Osteocyte (in vitro differentiated cells): ENCODE data around the gene LRRC10B. TPM values are rescaled to one million over a fixed set of nuclear protein-coding genes. Genes with fewer than 3 reads are reported as not detected.

ENCODE experiments used
- DNase-seq: peaks from one replicate; pipeline ENCODE4 v3.0.0; 2021; ENCODE audit warnings: mixed read lengths; ENCODE audit not compliant: unreplicated experiment; ENCODE audit errors: extremely low spot score
- H3K27ac Mint-ChIP-seq: one replicate; pipeline ENCODE4 v1.8.0; 2021; ENCODE audit warnings: mild to moderate bottlenecking, mixed read lengths; ENCODE audit not compliant: unreplicated experiment
- H3K27me3 Mint-ChIP-seq: one replicate; pipeline ENCODE4 v1.8.0; 2021; ENCODE audit warnings: mixed read lengths; ENCODE audit not compliant: unreplicated experiment
- H3K36me3 Mint-ChIP-seq: one replicate; pipeline ENCODE4 v1.8.0; 2021; ENCODE audit warnings: mixed read lengths; ENCODE audit not compliant: unreplicated experiment
- H3K4me1 Mint-ChIP-seq: one replicate; pipeline ENCODE4 v1.8.0; 2021; ENCODE audit warnings: mixed read lengths; ENCODE audit not compliant: unreplicated experiment
- H3K4me3 Mint-ChIP-seq: one replicate; pipeline ENCODE4 v1.8.0; 2021; ENCODE audit warnings: mild to moderate bottlenecking, moderate library complexity, mixed read lengths; ENCODE audit not compliant: unreplicated experiment
- H3K9me3 Mint-ChIP-seq: one replicate; pipeline ENCODE4 v1.8.0; 2021; ENCODE audit warnings: mixed read lengths; ENCODE audit not compliant: unreplicated experiment
- CTCF ChIP-seq: fragments of 200-600 bp; sonication (generic); IDR thresholded peaks from 2 replicates; pipeline ENCODE4 v1.5.0; 2021; ENCODE audit warnings: antibody characterized with exemption, mild to moderate bottlenecking, moderate library complexity
- total RNA-seq: library from RNA; stranded (reverse); gene quantifications from 2 replicates; pipeline ENCODE4 v1.2.1, GENCODE V29; 2021

The LRRC10B gene
- total RNA-seq, 1 donor from 2014 or later = not detected

- DNase-seq = no peak
- Mint-ChIP-seq H3K9me3 (no peaks in the 10 kb centered on the region), H3K4me1 (no peaks in the 10 kb centered on the region), H3K27ac (no peak overlapping the region), H3K36me3 (no peaks in the 10 kb centered on the region), H3K27me3 (peaks cover 53% of the 10 kb centered on the region), H3K4me3 (no peak overlapping the region)
- TF ChIP-seq CTCF = no peak
These were observed 6.0 kb upstream of the LRRC10B start for GRCh38 chr11:61502522-61502921.

- DNase-seq = no peak
- Mint-ChIP-seq H3K4me1 (peaks cover 3% of the 10 kb centered on the region), H3K4me3 (no peak overlapping the region), H3K27ac (no peak overlapping the region), H3K36me3 (no peaks in the 10 kb centered on the region), H3K27me3 (peaks cover 61% of the 10 kb centered on the region), H3K9me3 (no peaks in the 10 kb centered on the region)
- TF ChIP-seq CTCF = no peak
These were observed 5.3 kb upstream of the LRRC10B start for GRCh38 chr11:61503135-61503770.

- Mint-ChIP-seq H3K36me3 (no peaks in the 10 kb centered on the region), H3K27ac (no peak overlapping the region), H3K4me3 (no peak overlapping the region), H3K27me3 (peaks cover 60% of the 10 kb centered on the region), H3K9me3 (no peaks in the 10 kb centered on the region), H3K4me1 (peaks cover 3% of the 10 kb centered on the region)
- no peak for TF ChIP-seq CTCF
- no peak for DNase-seq
These were observed 3.4 kb upstream of the LRRC10B start for GRCh38 chr11:61505106-61505505.

GRCh38 chr11:61505640-61506155, 2.9 kb upstream of the LRRC10B start:
- Mint-ChIP-seq H3K9me3 (no peaks in the 10 kb centered on the region), H3K4me3 (no peak overlapping the region), H3K27ac (no peak overlapping the region), H3K4me1 (peaks cover 5% of the 10 kb centered on the region), H3K27me3 (peaks cover 60% of the 10 kb centered on the region), H3K36me3 (no peaks in the 10 kb centered on the region)
- DNase-seq = no peak
- no peak for TF ChIP-seq CTCF

GRCh38 chr11:61507012-61507768, 1.4 kb upstream of the LRRC10B start:
- no peak for TF ChIP-seq CTCF
- no peaks in the 10 kb centered on the region for H3K9me3 Mint-ChIP-seq
- no peak overlapping the region for H3K4me3 Mint-ChIP-seq
- DNase-seq = no peak
- peaks cover 67% of the 10 kb centered on the region for H3K27me3 Mint-ChIP-seq
- peaks cover 10% of the 10 kb centered on the region for H3K4me1 Mint-ChIP-seq
- H3K36me3 Mint-ChIP-seq = no peaks in the 10 kb centered on the region
- no peak overlapping the region for H3K27ac Mint-ChIP-seq
